IPS-NIHi7 (cell line): ENCODE measurements around the gene PRR20G.
"Not testable (repeated sequence)": the region's sequence is repeated elsewhere in the genome, so short reads cannot be mapped to it uniquely, and the experiment has no call there.

Experiments used
- DNase-seq: peaks from one replicate; pipeline ENCODE4 v3.0.0; 2012; ENCODE audit warnings: mixed read lengths; ENCODE audit errors: extremely low spot score

Gene PRR20G

DNA sequence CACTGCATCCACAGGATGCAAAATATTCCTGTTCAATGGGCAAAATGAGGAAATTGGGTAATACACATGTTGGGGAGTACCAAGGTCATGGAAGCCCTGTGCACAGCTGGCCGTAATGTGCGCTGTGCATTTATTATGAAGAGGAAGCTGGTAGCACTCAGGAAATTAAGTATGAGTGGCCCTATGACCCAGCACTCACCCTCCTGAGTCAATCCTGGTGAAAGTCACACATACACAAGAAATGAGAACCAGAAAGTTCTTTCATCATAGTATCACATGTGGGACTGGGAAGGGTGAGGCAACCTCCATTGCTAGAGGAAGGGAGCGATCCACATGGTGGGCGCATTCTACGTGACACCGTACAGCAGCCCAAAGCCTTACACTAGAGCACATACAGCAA, 11.4 kb upstream of the PRR20G start:
- no peak for DNase-seq

DNA sequence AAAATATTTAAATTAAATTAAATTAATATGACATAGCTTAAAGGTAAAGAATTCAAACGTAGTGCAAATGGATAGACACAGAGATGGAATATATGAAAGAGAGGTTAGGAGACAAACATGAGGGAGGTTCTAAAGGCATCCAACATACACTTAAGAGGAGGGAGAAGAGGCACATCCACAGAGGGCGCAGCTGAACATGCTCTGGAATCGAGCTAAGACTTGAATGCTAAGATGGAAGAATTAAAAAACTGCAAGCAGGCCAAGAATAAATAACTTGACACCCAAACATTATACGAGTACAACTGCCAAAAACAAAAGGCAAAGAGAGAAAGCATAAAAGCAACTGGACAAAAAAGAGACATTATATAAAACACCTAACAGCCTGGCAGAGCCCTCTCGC, 9.1 kb upstream of the PRR20G start:
- no peak for DNase-seq

DNA sequence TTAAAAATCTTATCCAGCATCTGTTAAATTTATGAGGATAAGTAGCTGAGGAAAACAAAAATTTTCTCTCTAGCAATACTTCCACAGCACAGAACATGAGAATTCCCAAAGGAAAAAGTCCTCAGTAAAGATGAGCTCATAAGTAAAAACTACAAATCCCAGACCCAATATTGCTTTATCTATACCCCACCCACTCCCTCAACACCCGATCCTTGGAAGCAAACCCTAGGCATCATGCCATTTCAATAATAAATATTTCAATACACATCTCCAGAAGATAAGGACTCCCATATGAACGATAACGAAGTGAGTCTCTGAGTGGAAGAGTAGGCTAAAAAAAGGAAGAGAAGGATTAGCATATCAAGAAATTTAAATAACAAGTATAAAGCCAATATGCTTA, 8.3 kb upstream of the PRR20G start:
- no peak for DNase-seq

DNA sequence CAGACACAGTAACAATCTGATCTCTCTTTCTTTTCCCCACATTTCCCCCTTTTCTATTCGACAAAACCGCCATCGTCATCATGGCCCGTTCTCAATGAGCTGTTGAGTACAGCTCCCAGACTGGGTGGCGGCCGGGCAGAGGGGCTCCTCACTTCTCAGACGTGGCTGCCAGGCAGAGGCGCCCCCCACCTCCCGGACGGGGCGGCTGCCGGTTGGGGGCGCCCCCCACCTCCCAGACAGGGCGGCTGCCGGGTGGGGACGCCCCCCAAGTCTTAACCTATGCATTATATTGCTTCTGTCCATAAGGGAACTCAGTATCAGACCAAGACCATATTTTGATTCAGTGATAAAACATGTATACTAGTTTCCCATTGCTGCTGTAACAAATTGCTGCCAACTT, 5.8 kb upstream of the PRR20G start:
- DNase-seq, result not testable (repeated sequence)

DNA sequence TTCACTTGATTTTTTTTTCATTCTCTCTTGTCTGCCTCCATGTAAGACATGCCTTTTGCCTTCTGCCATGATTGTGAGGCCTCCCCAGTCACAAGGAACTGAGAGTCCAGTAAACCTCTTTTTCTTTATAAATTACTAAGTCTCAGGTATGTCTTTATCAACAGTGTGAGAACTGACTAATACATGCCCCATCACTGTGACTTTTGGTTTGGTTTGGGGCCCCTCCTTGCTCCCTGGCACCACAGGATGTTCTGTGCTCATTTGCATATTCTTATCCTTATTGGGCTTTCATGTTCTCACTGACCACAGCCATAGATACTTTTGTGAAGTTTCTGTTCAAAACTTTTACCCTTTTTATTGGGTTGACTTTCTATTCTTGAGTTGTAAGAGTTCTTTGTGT, 3.8 kb upstream of the PRR20G start:
- DNase-seq, result no peak

DNA sequence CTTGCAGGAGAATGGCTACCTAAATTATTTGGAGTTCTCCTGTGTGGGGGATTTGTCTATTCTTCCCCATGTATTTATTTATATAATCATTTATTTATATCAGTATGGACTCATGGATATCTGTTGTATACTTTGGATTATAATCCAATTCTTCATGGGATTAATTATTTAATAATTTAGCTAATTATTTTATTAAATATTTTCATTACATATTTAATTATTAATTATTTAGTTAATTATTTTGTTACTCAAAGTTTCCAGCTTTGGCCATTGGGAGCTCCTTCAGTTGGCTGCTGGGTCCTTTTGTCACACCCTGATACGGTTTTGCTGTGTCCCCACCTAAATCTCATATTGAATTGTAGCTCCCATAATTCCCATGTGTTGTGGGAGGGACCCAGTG, 3.3 kb upstream of the PRR20G start:
- DNase-seq, result no peak

DNA sequence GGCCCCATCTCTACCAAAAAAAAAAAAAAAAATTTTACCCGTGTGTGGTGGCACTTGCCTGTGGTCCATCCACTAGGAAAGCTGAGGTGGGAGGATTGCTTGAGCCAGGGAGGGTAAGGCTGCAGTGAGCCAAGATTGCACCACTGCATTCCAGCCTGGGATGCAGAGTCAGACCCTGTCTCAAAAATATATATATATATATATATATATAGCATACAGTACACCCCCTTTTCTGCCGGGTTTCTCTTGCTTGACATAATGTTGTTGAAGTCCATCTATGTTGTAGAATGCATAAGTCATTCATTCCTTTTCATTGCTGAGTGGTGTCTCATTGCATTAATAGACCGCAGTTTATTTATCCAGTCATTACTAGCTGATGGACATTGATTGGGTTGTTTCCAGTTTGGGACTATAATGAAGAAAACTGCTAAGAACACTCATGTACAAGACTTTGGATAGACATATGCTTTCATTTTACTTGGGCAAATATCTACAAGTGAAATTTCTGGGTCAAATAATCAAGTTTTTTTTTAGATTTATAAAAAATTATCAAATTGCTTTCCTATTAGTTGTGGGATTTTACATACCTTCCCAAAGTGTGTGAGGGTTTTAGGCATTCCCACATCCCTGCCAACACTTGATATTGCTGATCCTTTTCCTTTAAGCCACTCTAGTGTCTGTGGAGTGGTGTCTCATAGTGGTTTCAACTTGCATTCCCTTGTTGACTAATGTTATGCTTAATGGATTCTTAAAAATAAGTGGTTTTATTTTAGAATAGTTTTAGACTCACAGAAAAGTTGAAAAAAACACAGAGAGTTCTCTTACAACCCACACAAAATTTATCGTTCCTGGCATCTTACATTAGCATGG, 2.1 kb upstream of the PRR20G start:
- no peak for DNase-seq

DNA sequence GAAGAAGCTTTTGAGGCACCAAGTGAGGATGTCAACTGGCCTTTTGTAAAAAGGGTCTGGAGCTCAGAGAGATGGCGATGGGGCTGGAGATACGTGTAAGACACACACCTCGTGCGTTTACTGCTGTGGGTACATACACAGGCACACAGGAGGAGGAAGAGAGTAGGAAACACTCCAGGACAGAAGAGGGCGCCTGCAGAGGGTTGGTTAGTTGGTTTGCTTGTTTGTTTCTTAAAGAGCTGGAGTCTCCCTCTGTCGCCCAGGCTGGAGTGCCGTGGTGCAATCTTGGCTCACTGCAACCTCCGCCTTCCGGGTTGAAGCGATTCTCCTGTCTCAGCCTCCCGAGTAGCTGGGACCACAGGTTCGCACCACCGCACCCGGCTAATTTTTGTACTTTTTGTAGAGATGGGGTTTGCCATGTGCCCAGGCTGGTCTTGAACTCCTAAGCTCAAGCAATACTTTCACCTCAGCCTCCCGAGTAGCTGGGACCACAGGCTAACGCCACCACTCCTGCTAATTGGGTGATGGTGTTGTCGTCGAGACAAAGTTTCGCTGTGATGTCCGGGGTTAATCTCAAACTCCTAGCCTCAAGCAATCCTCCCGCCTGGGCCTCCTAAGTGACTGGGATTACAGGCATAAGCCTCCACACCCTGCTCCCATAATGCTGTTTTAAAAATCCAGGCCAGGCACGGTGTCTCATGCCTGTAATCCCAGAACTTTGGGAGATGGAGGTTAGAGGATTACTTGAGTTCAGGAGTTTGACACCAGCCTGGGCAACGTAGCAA, 1.3 kb upstream of the PRR20G start:
- no peak for DNase-seq

DNA sequence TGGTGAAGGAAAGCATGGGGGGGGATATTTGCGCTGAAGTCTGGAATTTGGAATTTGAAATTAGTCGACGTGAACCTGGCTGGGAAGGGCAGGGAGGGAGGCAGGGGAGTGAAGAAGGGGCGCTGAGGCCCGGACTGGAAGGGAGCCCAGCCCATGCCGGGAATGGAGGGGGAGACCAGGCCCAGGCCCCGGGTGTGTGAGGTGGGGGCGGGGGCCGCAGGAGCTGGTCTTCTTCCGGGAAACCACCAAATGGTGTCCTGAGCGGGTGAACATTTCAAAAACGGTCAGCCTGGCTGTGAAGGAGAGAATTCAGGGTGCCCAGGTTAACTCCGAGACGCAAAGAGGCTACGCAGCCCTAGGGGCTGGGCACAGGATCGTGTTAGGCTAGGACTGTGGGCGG, 497 bp upstream of the PRR20G start:
- DNase-seq, result no peak

DNA sequence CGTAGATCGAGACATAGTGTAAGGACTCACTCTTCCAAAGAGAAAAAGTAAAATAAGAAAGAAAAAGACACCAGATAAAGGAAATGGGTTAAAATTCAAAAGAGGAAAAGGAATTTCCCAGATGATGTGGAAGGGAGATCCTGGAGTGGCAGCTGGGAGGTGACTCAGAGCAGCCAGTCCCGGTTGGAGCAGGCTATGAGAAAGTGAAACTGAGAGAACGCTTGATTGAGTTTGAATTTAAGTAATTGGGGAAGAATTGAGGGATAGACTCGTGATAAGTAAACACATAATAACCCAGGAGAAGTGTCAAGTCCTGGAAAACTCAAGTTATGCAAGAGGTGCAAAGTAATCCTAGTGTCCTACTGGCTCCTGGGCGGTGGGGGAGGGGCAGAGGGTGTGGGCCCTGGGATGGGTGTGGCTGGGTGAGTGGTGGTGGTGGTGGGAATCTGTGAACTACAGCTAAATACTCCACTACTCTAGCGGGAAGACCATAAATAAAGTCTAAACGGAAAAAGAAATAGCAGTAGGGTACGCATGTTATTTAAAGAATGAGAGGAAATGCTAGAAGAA, 1.2 kb downstream of the PRR20G start:
- no peak for DNase-seq

DNA sequence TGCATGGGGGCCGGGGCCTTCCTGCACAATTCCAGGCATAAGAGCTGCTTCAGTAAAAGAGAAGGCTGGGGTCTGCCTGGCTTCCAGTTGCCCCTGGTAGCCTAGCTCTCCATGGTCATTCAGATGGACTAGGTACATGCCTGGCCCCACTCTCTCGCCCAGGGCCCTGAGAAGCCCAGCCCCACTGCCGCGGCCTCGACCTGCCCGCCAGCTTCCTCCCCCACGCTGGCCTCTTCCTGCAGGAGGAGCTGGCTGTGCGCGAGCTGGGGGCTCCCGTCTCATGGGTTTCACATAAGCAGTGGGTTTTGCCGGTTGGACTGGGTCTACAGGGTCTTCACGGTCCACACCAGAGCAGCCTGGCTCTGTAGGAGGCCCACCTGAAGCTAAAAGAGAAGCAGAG, 3.6 kb downstream of the PRR20G start:
- DNase-seq, result no peak

DNA sequence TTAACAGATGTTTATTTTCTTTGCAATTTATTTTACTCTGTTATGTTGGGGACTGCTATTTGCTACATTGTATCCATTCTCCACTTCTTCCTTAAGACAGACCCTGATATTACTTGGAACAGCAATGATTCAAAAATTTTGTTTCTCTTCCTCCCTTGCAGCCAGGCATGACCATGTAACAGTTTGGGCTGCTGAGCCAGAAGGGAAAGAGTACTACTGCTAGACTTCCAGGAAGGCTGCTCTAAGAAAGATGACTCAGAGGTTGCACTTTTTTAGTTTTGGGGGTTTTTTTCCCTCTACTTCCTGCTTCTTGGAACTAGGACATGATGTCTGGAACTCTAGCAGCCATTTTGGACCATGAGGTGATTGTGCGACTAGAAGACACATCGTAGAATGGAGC, 10.3 kb downstream of the PRR20G start:
- no peak for DNase-seq

DNA sequence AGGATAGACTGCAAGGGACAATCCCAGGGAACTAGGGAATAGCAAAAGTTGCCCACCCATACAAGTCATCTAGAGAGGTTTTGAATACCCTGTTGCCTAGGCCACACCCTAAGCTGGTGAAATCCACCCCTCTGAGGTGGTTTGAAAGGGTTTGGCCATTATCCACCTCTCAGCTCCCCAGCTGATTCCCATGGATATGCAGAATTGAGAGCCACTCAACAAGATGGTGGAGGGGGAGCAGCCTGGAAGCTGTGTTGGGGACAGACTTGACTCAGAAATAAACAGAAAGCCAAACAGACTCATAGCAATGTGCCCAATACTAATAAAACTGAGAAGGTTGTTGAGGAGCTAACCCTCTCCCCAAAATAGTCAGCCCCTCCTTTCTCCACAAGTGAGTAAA, 10.9 kb downstream of the PRR20G start:
- DNase-seq, result no peak

DNA sequence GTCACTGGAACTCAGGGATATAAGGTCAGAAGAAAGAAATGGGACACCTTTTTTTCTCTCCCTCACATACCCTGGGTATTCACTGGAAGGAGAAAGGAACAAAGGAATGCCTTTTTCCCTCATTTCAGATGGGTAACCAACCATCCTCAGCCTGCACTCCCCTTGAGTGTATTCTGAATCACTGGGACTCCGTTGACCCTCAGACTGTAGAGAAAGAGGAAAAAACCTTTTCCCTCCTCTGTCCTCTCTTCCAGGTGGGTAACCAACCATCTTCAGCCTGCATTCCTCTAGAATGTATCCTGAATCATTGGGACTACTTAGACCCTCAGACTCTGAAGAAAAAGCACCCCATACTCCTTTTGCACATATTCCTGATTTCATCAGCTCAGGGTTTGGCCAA, 11.4 kb downstream of the PRR20G start:
- no peak for DNase-seq

DNA sequence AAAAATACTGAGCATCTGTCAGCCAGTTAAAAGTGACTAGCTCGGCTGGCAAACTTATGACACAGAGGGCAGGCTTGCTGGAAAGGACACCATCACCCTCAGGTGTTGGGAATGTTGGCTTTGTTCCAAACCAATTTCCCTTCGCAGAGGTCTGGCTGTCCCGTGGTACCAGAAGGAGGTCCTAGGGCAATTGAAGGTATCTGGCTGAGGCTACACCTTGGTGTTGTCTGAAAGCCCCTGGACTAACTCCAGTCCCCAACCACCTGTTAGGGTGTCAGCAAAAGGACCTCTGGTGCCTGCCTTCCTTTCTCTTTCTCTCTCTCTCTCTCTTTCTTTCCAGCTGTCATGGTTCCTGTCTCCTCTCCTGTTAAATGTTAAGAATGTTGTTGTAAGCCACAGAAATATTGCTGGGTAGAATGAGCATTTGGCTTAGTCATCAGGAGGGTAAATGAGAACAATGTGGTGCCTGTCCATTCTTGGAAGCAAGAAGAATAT, 12.5 kb downstream of the PRR20G start:
- DNase-seq, result no peak

DNA sequence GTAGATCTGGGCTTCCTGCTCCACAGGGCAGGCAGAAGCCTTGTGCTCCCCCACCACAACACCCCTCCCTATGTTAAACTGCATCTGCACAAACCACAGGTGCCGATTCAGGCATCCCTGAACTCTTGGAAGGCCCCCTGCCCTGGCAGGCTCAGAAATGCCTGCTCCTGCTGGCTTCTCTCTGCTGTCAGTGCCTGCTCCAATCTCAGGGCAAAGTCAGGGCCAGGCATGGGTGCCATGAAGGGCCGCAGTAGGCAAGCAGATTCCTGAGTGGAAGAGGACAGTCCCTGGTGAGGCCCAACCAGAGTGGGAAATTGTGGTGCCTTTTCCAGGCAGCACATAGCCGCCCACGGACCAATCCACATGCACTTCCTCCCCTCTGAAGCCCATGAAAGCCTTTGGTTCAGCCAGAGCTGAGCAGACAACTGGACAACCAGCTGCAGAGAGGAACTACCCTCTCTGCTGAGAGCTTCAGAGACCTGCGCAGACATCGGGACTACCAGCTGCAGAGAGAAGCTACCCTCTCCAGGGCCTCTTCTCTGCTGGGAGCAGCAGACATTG, 13.6 kb downstream of the PRR20G start:
- DNase-seq, result no peak

DNA sequence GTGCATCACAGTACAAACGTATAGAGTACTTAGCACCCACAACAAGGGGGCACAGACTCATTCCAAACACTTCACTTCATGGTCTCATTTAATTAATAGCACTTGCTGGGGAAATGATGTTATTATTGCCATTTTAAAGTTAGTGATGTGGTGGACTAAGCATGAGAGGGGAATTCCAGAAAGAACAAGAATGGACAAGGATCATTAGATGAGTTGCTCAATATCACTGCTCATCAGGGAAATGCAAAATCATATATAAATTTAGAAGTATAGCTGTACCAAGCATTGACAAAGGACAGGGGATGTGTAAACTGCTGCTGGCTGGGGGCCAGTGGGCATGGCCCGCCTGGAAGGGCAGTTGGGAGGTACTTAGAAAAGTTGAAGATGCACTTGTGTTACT, 14.6 kb downstream of the PRR20G start:
- DNase-seq, result no peak

DNA sequence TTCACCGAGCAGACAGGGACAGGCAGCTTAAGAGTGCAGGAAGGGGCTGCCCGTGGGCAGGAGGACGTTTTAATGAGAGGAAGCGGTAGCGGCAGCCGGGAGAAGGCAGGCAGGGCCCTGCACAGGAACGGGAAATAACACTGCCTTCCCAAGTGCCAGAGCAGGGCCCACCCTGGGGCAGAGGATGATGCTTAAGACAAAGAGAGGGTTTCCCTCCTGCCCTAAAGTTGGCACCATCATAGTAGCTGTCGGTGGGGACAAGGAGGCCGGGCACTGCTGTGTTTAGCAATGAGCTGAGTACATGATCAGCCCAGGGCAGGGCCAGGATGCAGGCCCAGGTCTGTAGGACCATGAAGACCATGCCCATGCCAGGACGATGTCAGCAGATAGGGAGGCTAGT, 21.7 kb downstream of the PRR20G start:
- no peak for DNase-seq

DNA sequence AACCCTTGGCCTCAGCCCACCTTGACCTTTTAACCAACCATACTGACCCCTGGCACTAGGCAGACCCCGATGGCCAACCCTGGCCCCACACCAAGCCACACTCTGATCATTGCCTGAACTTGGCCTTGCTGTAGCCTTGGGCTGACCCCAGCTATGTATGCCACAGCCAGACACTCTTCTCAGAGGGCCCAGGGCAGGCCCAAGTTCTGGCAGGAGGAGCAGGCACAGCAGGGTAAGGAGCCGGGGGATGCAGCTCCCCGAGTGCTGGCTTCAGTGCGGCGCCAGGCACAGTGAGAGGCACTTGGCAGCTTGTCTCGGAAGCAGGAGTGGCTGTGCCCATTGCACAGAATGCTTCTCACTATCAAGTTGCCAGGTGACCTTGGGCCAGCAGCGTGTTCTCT, 22.3 kb downstream of the PRR20G start:
- DNase-seq, result no peak

DNA sequence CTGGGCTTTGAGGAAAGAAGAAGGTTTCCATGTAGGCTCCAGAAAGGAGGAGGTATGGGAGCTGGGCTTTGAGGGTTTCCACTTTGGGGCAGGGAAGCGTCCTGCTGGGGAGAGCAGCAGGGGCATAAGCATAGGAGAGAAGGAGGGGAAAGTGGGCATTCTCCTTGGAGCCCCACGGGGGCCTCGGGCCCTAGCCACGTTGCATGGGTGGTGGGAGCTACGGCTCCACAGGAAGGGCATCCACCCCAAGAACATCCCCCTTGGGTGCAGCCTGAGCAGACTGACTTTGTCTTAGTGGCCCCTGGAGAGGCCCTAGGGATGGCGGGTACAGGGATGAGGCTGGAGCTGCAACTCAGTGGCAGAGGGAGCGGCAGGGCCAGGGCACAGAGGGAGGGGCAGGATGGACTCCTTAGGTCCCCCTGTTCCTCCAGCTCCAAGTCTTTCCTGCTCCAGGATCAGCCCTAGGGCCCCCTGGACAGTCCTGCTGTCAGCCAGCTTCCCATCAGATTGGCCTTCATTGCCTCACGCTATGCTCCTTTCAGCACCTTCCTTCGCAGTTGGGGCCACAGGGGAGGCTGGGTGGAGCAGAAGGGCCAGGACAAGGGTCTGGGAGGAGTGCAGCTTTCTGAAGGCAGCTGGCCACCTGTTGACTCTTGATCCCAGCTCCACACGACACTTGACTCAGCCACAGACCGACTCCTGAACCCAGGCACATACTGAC, 22.9 kb downstream of the PRR20G start:
- DNase-seq, result no peak

DNA sequence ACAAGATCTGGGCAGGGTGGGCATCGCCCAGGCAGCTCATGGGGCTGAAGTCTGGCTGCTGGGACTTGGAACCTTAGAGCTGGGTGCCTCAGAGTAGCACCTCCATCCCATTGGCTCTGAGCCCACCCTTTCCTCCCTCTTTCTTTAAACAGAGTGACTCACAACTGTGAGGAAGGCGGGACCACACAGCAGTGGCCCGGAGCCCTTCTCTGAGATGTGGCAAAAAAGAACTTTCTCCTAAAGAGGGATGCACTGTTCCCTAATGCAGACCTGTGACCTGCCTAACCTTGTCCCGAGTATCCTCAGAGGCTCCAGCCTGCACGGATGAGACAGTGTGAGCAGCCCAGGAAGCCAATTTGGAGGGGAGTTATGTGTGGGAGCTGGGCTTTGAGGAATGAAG, 23.6 kb downstream of the PRR20G start:
- no peak for DNase-seq
